MCF 10A (cell line): Measurements from ENCODE around the gene ITGA2B. TPM values are rescaled to one million over a fixed set of nuclear protein-coding genes. Genes with fewer than 3 reads are reported as not detected.

Experiments
- BruUV-seq: library from RNA; stranded (reverse); fragments of 400-500 nt; replicated peaks from 2 replicates; lab custom pipeline; 2021; lab: Mats Ljungman, UMichigan
- CTCF ChIA-PET: fragments of 300-600 bp; sonication (Branson Sonifier 250); formaldehyde crosslinking; extraction: SDS; loops from one replicate; lab custom pipeline; 2021; ENCODE audit warnings: antibody characterized with exemption, inconsistent platforms; lab: Yijun Ruan, JAX
- POLR2A ChIA-PET: fragments of 300-600, 350-650 bp; sonication (Branson Sonifier 250); formaldehyde crosslinking; extraction: SDS; loops from one replicate; lab custom pipeline; 2020; ENCODE audit warnings: antibody characterized with exemption, inconsistent platforms; lab: Yijun Ruan, JAX
- DNase-seq: peaks from one replicate; pipeline ENCODE4 v3.0.0-alpha.2; 2018; ENCODE audit not compliant: unreplicated experiment
- H3K27ac Mint-ChIP-seq: one replicate; pipeline ENCODE4 v1.8.0; 2022; ENCODE audit warnings: mild to moderate bottlenecking, low read depth, mixed read lengths; ENCODE audit not compliant: unreplicated experiment
- H3K27me3 Mint-ChIP-seq: one replicate; pipeline ENCODE4 v1.8.0; 2022; ENCODE audit warnings: mixed read lengths; ENCODE audit not compliant: insufficient read depth, unreplicated experiment
- H3K36me3 Mint-ChIP-seq: one replicate; pipeline ENCODE4 v1.8.0; 2022; ENCODE audit warnings: mild to moderate bottlenecking, moderate library complexity, mixed read lengths; ENCODE audit not compliant: insufficient read depth, unreplicated experiment
- H3K4me1 Mint-ChIP-seq: one replicate; pipeline ENCODE4 v1.8.0; 2022; ENCODE audit warnings: mixed read lengths; ENCODE audit not compliant: insufficient read depth, unreplicated experiment
- H3K4me3 Mint-ChIP-seq: one replicate; pipeline ENCODE4 v1.8.0; 2022; ENCODE audit warnings: mild to moderate bottlenecking, moderate library complexity, mixed read lengths; ENCODE audit not compliant: unreplicated experiment
- H3K9me3 Mint-ChIP-seq: one replicate; pipeline ENCODE4 v1.8.0; 2022; ENCODE audit warnings: mixed read lengths; ENCODE audit not compliant: unreplicated experiment
- CTCF ChIP-seq: fragments of 200-600 bp; IDR thresholded peaks from one replicate; pipeline ENCODE4 v1.8.0; 2022; ENCODE audit warnings: antibody characterized with exemption, mild to moderate bottlenecking; ENCODE audit not compliant: unreplicated experiment
- intact Hi-C: fragments of 100-400 bp; cut with micrococcal nuclease; formaldehyde crosslinking; loops from 2 replicates; pipeline ENCODE4 v1.14.1; 2022
- total RNA-seq: library from RNA; stranded (reverse); gene quantifications from 2 replicates; pipeline ENCODE4 v1.2.3, GENCODE V29; 2022

ITGA2B gene
- total RNA-seq, 1 experiment from 2014 or later, result 0.12 TPM

GRCh38 chr17:44359458-44360143 is 29.8 kb downstream of the ITGA2B start:
- H3K4me3 Mint-ChIP-seq, result no peak overlapping the region
- no TSS peak for BruUV-seq

GRCh38 chr17:44359006-44359405 is 30.4 kb downstream of the ITGA2B start:
- no TSS peak for BruUV-seq
- Mint-ChIP-seq H3K36me3 (no peaks in the 10 kb centered on the region), H3K9me3 (no peaks in the 10 kb centered on the region), H3K4me1 (no peaks in the 10 kb centered on the region), H3K27me3 (no peaks in the 10 kb centered on the region), H3K27ac (no peak overlapping the region), H3K4me3 (no peak overlapping the region)
- intact Hi-C loops, result no loop called here
- no peak for TF ChIP-seq CTCF
- DNase-seq, result no peak
- CTCF ChIA-PET, result interaction anchor here (0.9 to 1.5 kb wide), 2 partner anchors 11 to 28 kb away, joined by 3 to 5 read pairs; no protein-coding TSS in a partner anchor
- POLR2A ChIA-PET, result no interaction called here

More at GRCh38 chr17:44359458-44360143, 29.8 kb downstream of the ITGA2B start:
- no peak for DNase-seq
- Mint-ChIP-seq H3K9me3 (no peaks in the 10 kb centered on the region), H3K36me3 (no peaks in the 10 kb centered on the region), H3K27ac (no peak overlapping the region), H3K27me3 (no peaks in the 10 kb centered on the region), H3K4me1 (no peaks in the 10 kb centered on the region)
- POLR2A ChIA-PET, result no interaction called here
- no peak for TF ChIP-seq CTCF
- intact Hi-C loops, result no loop called here
- CTCF ChIA-PET, result no interaction called here

GRCh38 chr17:44358066-44358465 is 31.4 kb downstream of the ITGA2B start:
- CTCF ChIA-PET, result interaction anchor here (0.6 to 1.5 kb wide), 7 partner anchors 8 to 137 kb away, joined by 3 to 5 read pairs (median 3); no protein-coding TSS in a partner anchor
- no TSS peak for BruUV-seq
- intact Hi-C loops, result no loop called here
- TF ChIP-seq CTCF, result no peak
- POLR2A ChIA-PET, result interaction anchor here (0.7 to 1.0 kb wide), 2 partner anchors 32 to 351 kb away, joined by 3 to 5 read pairs; partner anchors contain the start of gene DBF4B
- Mint-ChIP-seq H3K4me1 (no peaks in the 10 kb centered on the region), H3K36me3 (peaks cover 1% of the 10 kb centered on the region), H3K9me3 (no peaks in the 10 kb centered on the region), H3K27ac (no peak overlapping the region), H3K4me3 (no peak overlapping the region), H3K27me3 (no peaks in the 10 kb centered on the region)
- DNase-seq, result no peak

GRCh38 chr17:44356241-44356640 is 33.2 kb downstream of the ITGA2B start:
- Mint-ChIP-seq H3K27ac (no peak overlapping the region), H3K36me3 (peaks cover 6% of the 10 kb centered on the region), H3K4me1 (no peaks in the 10 kb centered on the region), H3K27me3 (no peaks in the 10 kb centered on the region), H3K4me3 (no peak overlapping the region), H3K9me3 (no peaks in the 10 kb centered on the region)
- intact Hi-C loops, result no loop called here
- ChIA-PET POLR2A (interaction anchor here (0.6 to 1.1 kb wide), 2 partner anchors 11 to 137 kb away, joined by 3 to 4 read pairs; partner anchors contain the start of genes GRN and UBTF), CTCF (interaction anchor here (0.8 kb wide), 1 partner anchor 137 kb away, joined by 3 read pairs; no protein-coding TSS in a partner anchor)
- DNase-seq, result no peak
- TF ChIP-seq CTCF, result no peak
- BruUV-seq, result no TSS peak
